Effector memory CD8-positive, alpha-beta T cell (primary cell): ENCODE data around the gene RAB39B.
"Not testable (repeated sequence)": the region's sequence is repeated elsewhere in the genome, so short reads cannot be mapped to it uniquely, and the experiment has no call there.

ENCODE experiments used
- ATAC-seq: fragments of 150-1000 bp; cut with Tn5 transposase; replicated peaks from 2 replicates; pipeline ENCODE4 v1.10.0; 2021; ENCODE audit warnings: mild to moderate bottlenecking, moderate library complexity
- DNase-seq, 3 experiments: peaks; one replicate each; pipeline ENCODE4 v3.0.0; 2021
- H3K27ac Mint-ChIP-seq, 2 donors: one replicate each; pipeline ENCODE4 v1.8.0; 2022; ENCODE audit warnings: mild to moderate bottlenecking in 2 of 2, mixed read lengths in 2 of 2, moderate library complexity in 2 of 2
- H3K27me3 Mint-ChIP-seq, 2 donors: one replicate each; pipeline ENCODE4 v1.8.0; 2022; ENCODE audit warnings: mixed read lengths in 2 of 2
- H3K36me3 Mint-ChIP-seq: one replicate; pipeline ENCODE4 v1.8.0; 2022; ENCODE audit warnings: mild to moderate bottlenecking, moderate library complexity, mixed read lengths; ENCODE audit not compliant: insufficient read depth
- H3K4me1 Mint-ChIP-seq, 2 donors: one replicate each; pipeline ENCODE4 v1.8.0; 2022; ENCODE audit warnings: low read depth in 2 of 2, mixed read lengths in 2 of 2
- H3K4me3 Mint-ChIP-seq, 2 donors: one replicate each; pipeline ENCODE4 v1.8.0; 2022; ENCODE audit warnings: mild to moderate bottlenecking in 2 of 2, mixed read lengths in 2 of 2, moderate library complexity in 2 of 2
- H3K9me3 Mint-ChIP-seq, 2 donors: one replicate each; pipeline ENCODE4 v1.8.0; 2022; ENCODE audit warnings: mixed read lengths in 2 of 2
- total RNA-seq, 9 experiments: gene quantifications; one replicate each; lab custom pipeline; 2026; lab: John Stamatoyannopoulos, UW

Gene RAB39B
- total RNA-seq, result 11.9 to 51.1 (median 41.5) reads per million in 9 experiments

- peak; percentile 94 for ATAC-seq
- H3K4me1 Mint-ChIP-seq, result peaks cover 10 to 20% of the 10 kb centered on the region in 2 donors
- H3K27ac Mint-ChIP-seq, result peak within 1 kb of the TSS; percentile 84 to 94
- peak; percentile 42 to 55 (median 54) for DNase-seq
- no peaks in the 10 kb centered on the region for H3K27me3 Mint-ChIP-seq
- H3K9me3 Mint-ChIP-seq, result no peaks in the 10 kb centered on the region
- H3K36me3 Mint-ChIP-seq, result no peaks in the 10 kb centered on the region
- peak within 1 kb of the TSS; percentile 81 to 85 for H3K4me3 Mint-ChIP-seq
Observed at GRCh38 chrX:155263854-155264628, at the start of gene RAB39B. Gene RAB39B (minus strand): TSS chrX:155264491. CDS start chrX:155264288, 203 bp downstream.

GRCh38 chrX:155313766-155314165 lies 49.5 kb upstream of the RAB39B start:
- H3K9me3 Mint-ChIP-seq, result no peaks in the 10 kb centered on the region

GRCh38 chrX:155293771-155294170 lies 29.5 kb upstream of the RAB39B start:
- no peaks in the 10 kb centered on the region for H3K27me3 Mint-ChIP-seq
- DNase-seq, result no peak
- H3K9me3 Mint-ChIP-seq, result no peaks in the 10 kb centered on the region
- no peak overlapping the region for H3K27ac Mint-ChIP-seq
- no peak overlapping the region for H3K4me3 Mint-ChIP-seq
- no peaks in the 10 kb centered on the region for H3K36me3 Mint-ChIP-seq
- no peak for ATAC-seq
- no peaks in the 10 kb centered on the region for H3K4me1 Mint-ChIP-seq

More at GRCh38 chrX:155313766-155314165, 49.5 kb upstream of the RAB39B start:
- no peaks in the 10 kb centered on the region for H3K36me3 Mint-ChIP-seq
- DNase-seq (no peak), ATAC-seq (no peak)
- no peaks in the 10 kb centered on the region for H3K27me3 Mint-ChIP-seq
- H3K27ac Mint-ChIP-seq, result no peak overlapping the region
- no peak overlapping the region for H3K4me3 Mint-ChIP-seq
- no peaks in the 10 kb centered on the region for H3K4me1 Mint-ChIP-seq

GRCh38 chrX:155279873-155280272 lies 15.6 kb upstream of the RAB39B start:
- Mint-ChIP-seq H3K4me1 (no peaks in the 10 kb centered on the region), H3K9me3 (no peaks in the 10 kb centered on the region), H3K4me3 (no peak overlapping the region), H3K36me3 (peaks cover 4% of the 10 kb centered on the region), H3K27ac (no peak overlapping the region), H3K27me3 (no peaks in the 10 kb centered on the region)
- no peak for DNase-seq
- no peak for ATAC-seq

GRCh38 chrX:155270969-155271368 lies 6.7 kb upstream of the RAB39B start:
- H3K36me3 Mint-ChIP-seq, result no peaks in the 10 kb centered on the region
- H3K9me3 Mint-ChIP-seq, result no peaks in the 10 kb centered on the region
- DNase-seq (no peak), ATAC-seq (no peak)
- H3K4me3 Mint-ChIP-seq, result no peak overlapping the region
- H3K4me1 Mint-ChIP-seq, result no peaks in the 10 kb centered on the region
- no peak overlapping the region for H3K27ac Mint-ChIP-seq
- no peaks in the 10 kb centered on the region for H3K27me3 Mint-ChIP-seq

- not testable (repeated sequence) for H3K9me3 Mint-ChIP-seq, H3K36me3 Mint-ChIP-seq, ATAC-seq, H3K27ac Mint-ChIP-seq, H3K27me3 Mint-ChIP-seq, DNase-seq, H3K4me3 Mint-ChIP-seq
- H3K4me1 Mint-ChIP-seq, result peaks cover 5 to 12% of the 10 kb centered on the region in 2 donors
Observed at GRCh38 chrX:155267995-155268394, 3.7 kb upstream of the RAB39B start.

- ATAC-seq, result no peak
- H3K36me3 Mint-ChIP-seq, result no peaks in the 10 kb centered on the region
- no peak overlapping the region for H3K27ac Mint-ChIP-seq
- no peaks in the 10 kb centered on the region for H3K27me3 Mint-ChIP-seq
- peaks cover 6 to 16% of the 10 kb centered on the region in 2 donors for H3K4me1 Mint-ChIP-seq
- no peak for DNase-seq
- no peaks in the 10 kb centered on the region for H3K9me3 Mint-ChIP-seq
- H3K4me3 Mint-ChIP-seq, result no peak overlapping the region
Observed at GRCh38 chrX:155266439-155266838, 2.1 kb upstream of the RAB39B start.

GRCh38 chrX:155262970-155263754 lies 1.1 kb downstream of the RAB39B start:
- Mint-ChIP-seq H3K4me3 (peak overlapping the region; percentile 81 to 85), H3K9me3 (no peaks in the 10 kb centered on the region), H3K4me1 (peaks cover 10 to 20% of the 10 kb centered on the region in 2 donors), H3K36me3 (no peaks in the 10 kb centered on the region), H3K27ac (peak overlapping the region; percentile 84 to 94), H3K27me3 (no peaks in the 10 kb centered on the region)
- ATAC-seq (peak; percentile 24), DNase-seq (no peak)

GRCh38 chrX:155259752-155260151 lies 4.5 kb downstream of the RAB39B start:
- Mint-ChIP-seq H3K27me3 (no peaks in the 10 kb centered on the region), H3K36me3 (no peaks in the 10 kb centered on the region), H3K9me3 (no peaks in the 10 kb centered on the region), H3K27ac (no peak overlapping the region), H3K4me1 (peaks cover 12 to 19% of the 10 kb centered on the region in 2 donors), H3K4me3 (no peak overlapping the region)
- DNase-seq (no peak), ATAC-seq (no peak)

- Mint-ChIP-seq H3K36me3 (no peaks in the 10 kb centered on the region), H3K27ac (no peak overlapping the region), H3K4me1 (peaks cover 0 to 2% of the 10 kb centered on the region in 2 donors), H3K27me3 (no peaks in the 10 kb centered on the region), H3K4me3 (no peak overlapping the region), H3K9me3 (no peaks in the 10 kb centered on the region)
- no peak for ATAC-seq
- DNase-seq, result no peak
Observed at GRCh38 chrX:155251391-155251790, 12.9 kb downstream of the RAB39B start.

- ATAC-seq (no peak), DNase-seq (no peak)
- H3K27me3 Mint-ChIP-seq, result no peaks in the 10 kb centered on the region
- H3K36me3 Mint-ChIP-seq, result no peaks in the 10 kb centered on the region
- H3K9me3 Mint-ChIP-seq, result no peaks in the 10 kb centered on the region
- no peak overlapping the region for H3K27ac Mint-ChIP-seq
- H3K4me3 Mint-ChIP-seq, result no peak overlapping the region
- H3K4me1 Mint-ChIP-seq, result no peaks in the 10 kb centered on the region
Observed at GRCh38 chrX:155247497-155247896, 16.8 kb downstream of the RAB39B start.

GRCh38 chrX:155246748-155247147 lies 17.5 kb downstream of the RAB39B start:
- no peak for ATAC-seq
- Mint-ChIP-seq H3K36me3 (no peaks in the 10 kb centered on the region), H3K9me3 (no peaks in the 10 kb centered on the region), H3K27ac (peak overlapping the region; percentile 63 to 71), H3K4me1 (no peaks in the 10 kb centered on the region), H3K4me3 (no peak overlapping the region), H3K27me3 (no peaks in the 10 kb centered on the region)
- no peak for DNase-seq

GRCh38 chrX:155242300-155242699 lies 22.0 kb downstream of the RAB39B start:
- no peaks in the 10 kb centered on the region for H3K9me3 Mint-ChIP-seq
- peaks cover 4% of the 10 kb centered on the region for H3K36me3 Mint-ChIP-seq
- H3K4me3 Mint-ChIP-seq, result no peak overlapping the region
- H3K4me1 Mint-ChIP-seq, result peaks cover 0 to 5% of the 10 kb centered on the region in 2 donors
- DNase-seq (no peak), ATAC-seq (no peak)
- H3K27me3 Mint-ChIP-seq, result no peaks in the 10 kb centered on the region
- H3K27ac Mint-ChIP-seq, result peak overlapping the region in 1 of 2 donors; percentile 38

- peak overlapping the region; percentile 29 to 34 for H3K27ac Mint-ChIP-seq
- no peaks in the 10 kb centered on the region for H3K27me3 Mint-ChIP-seq
- no peak for ATAC-seq
- H3K36me3 Mint-ChIP-seq, result peaks cover 25% of the 10 kb centered on the region
- no peaks in the 10 kb centered on the region for H3K9me3 Mint-ChIP-seq
- H3K4me3 Mint-ChIP-seq, result no peak overlapping the region
- no peak for DNase-seq
- H3K4me1 Mint-ChIP-seq, result peaks cover 0 to 19% of the 10 kb centered on the region in 2 donors
Observed at GRCh38 chrX:155237719-155238118, 26.6 kb downstream of the RAB39B start.
